ENCODE data around the gene OR4D9.

DNA sequence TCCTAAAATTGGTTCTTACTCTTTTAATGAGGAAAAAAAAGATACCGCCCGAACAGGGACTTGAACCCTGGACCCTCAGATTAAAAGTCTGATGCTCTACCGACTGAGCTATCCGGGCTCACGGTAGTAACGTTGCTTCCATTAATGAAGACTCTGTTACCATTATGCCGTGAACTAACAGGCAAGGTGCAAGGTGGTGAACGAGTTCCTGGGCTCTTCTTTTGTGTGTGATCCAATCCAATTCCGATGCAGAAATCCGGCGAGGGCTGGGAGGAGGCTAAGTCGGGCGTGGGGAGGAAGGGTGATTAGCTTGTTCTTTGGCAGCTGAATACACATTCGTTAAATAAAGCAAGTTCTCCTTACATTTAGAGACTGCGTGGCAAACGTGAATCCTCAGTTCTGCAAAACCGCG is 49.0 kb downstream of the OR4D9 start:
- TF ChIP-seq POLR2A (IDR thresholded peaks at IDR 0.05) (no peak), POLR2AphosphoS5 (IDR thresholded peaks at IDR 0.05) (no peak)
- TF ChIP-seq, protein P1, sequence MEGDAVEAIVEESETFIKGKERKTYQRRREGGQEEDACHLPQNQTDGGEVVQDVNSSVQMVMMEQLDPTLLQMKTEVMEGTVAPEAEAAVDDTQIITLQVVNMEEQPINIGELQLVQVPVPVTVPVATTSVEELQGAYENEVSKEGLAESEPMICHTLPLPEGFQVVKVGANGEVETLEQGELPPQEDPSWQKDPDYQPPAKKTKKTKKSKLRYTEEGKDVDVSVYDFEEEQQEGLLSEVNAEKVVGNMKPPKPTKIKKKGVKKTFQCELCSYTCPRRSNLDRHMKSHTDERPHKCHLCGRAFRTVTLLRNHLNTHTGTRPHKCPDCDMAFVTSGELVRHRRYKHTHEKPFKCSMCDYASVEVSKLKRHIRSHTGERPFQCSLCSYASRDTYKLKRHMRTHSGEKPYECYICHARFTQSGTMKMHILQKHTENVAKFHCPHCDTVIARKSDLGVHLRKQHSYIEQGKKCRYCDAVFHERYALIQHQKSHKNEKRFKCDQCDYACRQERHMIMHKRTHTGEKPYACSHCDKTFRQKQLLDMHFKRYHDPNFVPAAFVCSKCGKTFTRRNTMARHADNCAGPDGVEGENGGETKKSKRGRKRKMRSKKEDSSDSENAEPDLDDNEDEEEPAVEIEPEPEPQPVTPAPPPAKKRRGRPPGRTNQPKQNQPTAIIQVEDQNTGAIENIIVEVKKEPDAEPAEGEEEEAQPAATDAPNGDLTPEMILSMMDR (IDR thresholded peaks at IDR 0.05), result no peak
